Stimulated activated effector memory CD8-positive, alpha-beta T cell treated with anti-CD3 and anti-CD28 coated beads, Interleukin-12 subunit alpha, Interleukin-12 subunit beta, amount 100 ng/mL, for 72 hours (primary cell): ENCODE measurements around the gene CANT1.

ENCODE experiments used
- ATAC-seq: fragments of 150-1000 bp; cut with Tn5 transposase; 2 replicates; pipeline ENCODE4 v1.10.0; 2021
- DNase-seq, 2 donors: peaks; one replicate each; pipeline ENCODE4 v3.0.0; 2021 to 2022; ENCODE audit warnings: low spot score in 2 of 2
- H3K27ac Mint-ChIP-seq: one replicate; pipeline ENCODE4 v1.8.0; 2022; ENCODE audit warnings: mild to moderate bottlenecking, mixed read lengths
- H3K36me3 Mint-ChIP-seq: one replicate; pipeline ENCODE4 v1.8.0; 2022; ENCODE audit warnings: mild to moderate bottlenecking, mixed read lengths
- H3K4me1 Mint-ChIP-seq: one replicate; pipeline ENCODE4 v1.8.0; 2022; ENCODE audit warnings: mixed read lengths
- H3K4me3 Mint-ChIP-seq: one replicate; pipeline ENCODE4 v1.8.0; 2022; ENCODE audit warnings: mild to moderate bottlenecking, mixed read lengths
- H3K9me3 Mint-ChIP-seq: one replicate; pipeline ENCODE4 v1.8.0; 2022; ENCODE audit warnings: mixed read lengths

The CANT1 gene

GRCh38 chr17:79009397-79010303 is at the start of gene CANT1:
Gene CANT1, minus strand, starts transcription at chr17:79009764. Its CDS starts 12,142 bp downstream, at chr17:78997622.
- Mint-ChIP-seq H3K27ac (peak within 1 kb of the TSS; percentile 98), H3K36me3 (peaks cover 31% of the 10 kb centered on the region), H3K4me1 (peaks cover 52% of the 10 kb centered on the region), H3K4me3 (peak within 1 kb of the TSS; percentile 99), H3K9me3 (no peaks in the 10 kb centered on the region)
- DNase-seq (peak; percentile 80 to 89), ATAC-seq (peak; percentile 96)

- Mint-ChIP-seq H3K27ac (no peak overlapping the region), H3K4me3 (no peak overlapping the region), H3K36me3 (no peaks in the 10 kb centered on the region), H3K4me1 (no peaks in the 10 kb centered on the region), H3K9me3 (peaks cover 3% of the 10 kb centered on the region)
- DNase-seq (no peak), ATAC-seq (peak; percentile 28)
Observed at GRCh38 chr17:79057737-79058385, 48.3 kb upstream of the CANT1 start.

- Mint-ChIP-seq H3K4me1 (no peaks in the 10 kb centered on the region), H3K36me3 (no peaks in the 10 kb centered on the region), H3K4me3 (no peak overlapping the region), H3K9me3 (peaks cover 3% of the 10 kb centered on the region), H3K27ac (no peak overlapping the region)
- no peak for DNase-seq
- ATAC-seq: no peak
Observed at GRCh38 chr17:79055197-79055596, 45.6 kb upstream of the CANT1 start.

- Mint-ChIP-seq H3K9me3 (peaks cover 3% of the 10 kb centered on the region), H3K4me3 (no peak overlapping the region), H3K27ac (no peak overlapping the region), H3K4me1 (no peaks in the 10 kb centered on the region), H3K36me3 (no peaks in the 10 kb centered on the region)
- DNase-seq (no peak), ATAC-seq (no peak)
Observed at GRCh38 chr17:79054200-79054960, 44.8 kb upstream of the CANT1 start.

- H3K27ac Mint-ChIP-seq: no peak overlapping the region
- DNase-seq: no peak
- H3K9me3 Mint-ChIP-seq: peaks cover 3% of the 10 kb centered on the region
- H3K4me1 Mint-ChIP-seq: no peaks in the 10 kb centered on the region
- no peaks in the 10 kb centered on the region for H3K36me3 Mint-ChIP-seq
- ATAC-seq: no peak
- no peak overlapping the region for H3K4me3 Mint-ChIP-seq
Observed at GRCh38 chr17:79053251-79053925, 43.8 kb upstream of the CANT1 start.

- Mint-ChIP-seq H3K9me3 (peaks cover 3% of the 10 kb centered on the region), H3K27ac (no peak overlapping the region), H3K4me3 (no peak overlapping the region), H3K36me3 (no peaks in the 10 kb centered on the region), H3K4me1 (no peaks in the 10 kb centered on the region)
- DNase-seq: no peak
- ATAC-seq: no peak
Observed at GRCh38 chr17:79052131-79052530, 42.6 kb upstream of the CANT1 start.

- H3K4me3 Mint-ChIP-seq: no peak overlapping the region
- DNase-seq (no peak), ATAC-seq (no peak)
- H3K27ac Mint-ChIP-seq: no peak overlapping the region
- no peaks in the 10 kb centered on the region for H3K4me1 Mint-ChIP-seq
- H3K9me3 Mint-ChIP-seq: peaks cover 3% of the 10 kb centered on the region
- no peaks in the 10 kb centered on the region for H3K36me3 Mint-ChIP-seq
Observed at GRCh38 chr17:79051306-79051705, 41.7 kb upstream of the CANT1 start.

- no peak overlapping the region for H3K4me3 Mint-ChIP-seq
- peaks cover 3% of the 10 kb centered on the region for H3K9me3 Mint-ChIP-seq
- H3K4me1 Mint-ChIP-seq: peaks cover 5% of the 10 kb centered on the region
- no peaks in the 10 kb centered on the region for H3K36me3 Mint-ChIP-seq
- ATAC-seq: no peak
- no peak for DNase-seq
- H3K27ac Mint-ChIP-seq: no peak overlapping the region
Observed at GRCh38 chr17:79050551-79050950, 41.0 kb upstream of the CANT1 start.

GRCh38 chr17:79049821-79050220 is 40.3 kb upstream of the CANT1 start:
- Mint-ChIP-seq H3K4me1 (peaks cover 12% of the 10 kb centered on the region), H3K27ac (no peak overlapping the region), H3K9me3 (peaks cover 3% of the 10 kb centered on the region), H3K36me3 (no peaks in the 10 kb centered on the region), H3K4me3 (no peak overlapping the region)
- DNase-seq (no peak), ATAC-seq (no peak)

- Mint-ChIP-seq H3K9me3 (peaks cover 3% of the 10 kb centered on the region), H3K4me3 (no peak overlapping the region), H3K36me3 (no peaks in the 10 kb centered on the region), H3K4me1 (peaks cover 14% of the 10 kb centered on the region), H3K27ac (no peak overlapping the region)
- ATAC-seq (no peak), DNase-seq (no peak)
Observed at GRCh38 chr17:79048826-79049755, 39.5 kb upstream of the CANT1 start.

- peaks cover 18% of the 10 kb centered on the region for H3K4me1 Mint-ChIP-seq
- no peak for ATAC-seq
- H3K36me3 Mint-ChIP-seq: no peaks in the 10 kb centered on the region
- H3K9me3 Mint-ChIP-seq: no peaks in the 10 kb centered on the region
- DNase-seq: no peak
- H3K27ac Mint-ChIP-seq: no peak overlapping the region
- H3K4me3 Mint-ChIP-seq: no peak overlapping the region
Observed at GRCh38 chr17:79047923-79048825, 38.6 kb upstream of the CANT1 start.

GRCh38 chr17:79047291-79047920 is 37.8 kb upstream of the CANT1 start:
- Mint-ChIP-seq H3K4me1 (peaks cover 21% of the 10 kb centered on the region), H3K36me3 (no peaks in the 10 kb centered on the region), H3K4me3 (no peak overlapping the region), H3K27ac (no peak overlapping the region), H3K9me3 (no peaks in the 10 kb centered on the region)
- DNase-seq (no peak), ATAC-seq (no peak)

GRCh38 chr17:79046916-79047280 is 37.3 kb upstream of the CANT1 start:
- no peak for DNase-seq
- Mint-ChIP-seq H3K4me3 (no peak overlapping the region), H3K9me3 (no peaks in the 10 kb centered on the region), H3K4me1 (peaks cover 21% of the 10 kb centered on the region), H3K36me3 (no peaks in the 10 kb centered on the region), H3K27ac (no peak overlapping the region)
- ATAC-seq: no peak
